Activated CD4-positive, CD25-positive, alpha-beta regulatory T cell treated with anti-CD3 and anti-CD28 coated beads, Interleukin-2, amount 50 U/mL, for 16 hours (primary cell): ENCODE measurements around the gene TESPA1.
"Not testable (repeated sequence)": the region's sequence is repeated elsewhere in the genome, so short reads cannot be mapped to it uniquely, and the experiment has no call there.

Experiments
- DNase-seq: peaks from one replicate; pipeline ENCODE4 v3.0.0-alpha.2; 2020; ENCODE audit warnings: low read depth, low spot score

Gene TESPA1

DNA sequence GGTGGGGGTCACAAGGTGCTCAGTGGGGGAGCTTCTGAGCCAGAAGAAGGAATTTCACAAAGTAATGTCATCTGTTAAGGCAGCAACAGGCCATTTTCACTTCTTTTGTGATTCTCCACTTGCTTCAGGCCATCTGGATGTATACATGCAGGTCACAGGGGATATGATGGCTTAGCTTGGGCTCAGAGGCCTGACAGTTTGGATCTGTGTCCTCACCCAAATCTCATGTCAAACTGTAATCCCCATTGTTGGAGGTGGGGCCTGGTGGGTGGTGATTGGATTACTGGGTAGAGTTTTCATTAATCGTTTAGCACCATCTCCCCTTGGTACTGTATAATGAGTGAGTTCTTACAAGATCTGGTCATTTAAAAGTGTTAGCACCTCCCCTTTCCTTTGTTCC lies 36.4 kb downstream of the TESPA1 start:
- no peak for DNase-seq

DNA sequence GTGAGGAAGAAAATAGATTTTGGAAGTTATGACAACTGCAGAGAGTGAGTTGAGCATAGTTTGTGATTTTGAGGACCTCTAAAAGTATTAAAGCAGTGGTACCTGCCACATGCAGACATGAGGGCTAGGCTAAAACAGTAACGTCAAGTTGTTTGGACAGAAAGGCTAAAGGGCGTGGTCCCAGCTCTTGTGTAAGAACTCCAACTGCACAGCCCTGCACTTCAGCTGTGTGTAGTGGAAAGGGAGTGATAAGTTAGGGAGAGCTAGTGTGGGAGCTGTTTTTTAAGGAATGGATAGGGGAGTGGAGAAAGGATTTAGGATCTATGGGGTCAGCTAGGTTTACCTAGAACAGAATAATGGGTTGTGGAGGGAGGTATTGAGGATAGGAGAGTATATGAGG lies 39.5 kb downstream of the TESPA1 start:
- DNase-seq = no peak

GRCh38 chr12:54943292-54943691 lies 41.3 kb downstream of the TESPA1 start:
- not testable (repeated sequence) for DNase-seq

DNA sequence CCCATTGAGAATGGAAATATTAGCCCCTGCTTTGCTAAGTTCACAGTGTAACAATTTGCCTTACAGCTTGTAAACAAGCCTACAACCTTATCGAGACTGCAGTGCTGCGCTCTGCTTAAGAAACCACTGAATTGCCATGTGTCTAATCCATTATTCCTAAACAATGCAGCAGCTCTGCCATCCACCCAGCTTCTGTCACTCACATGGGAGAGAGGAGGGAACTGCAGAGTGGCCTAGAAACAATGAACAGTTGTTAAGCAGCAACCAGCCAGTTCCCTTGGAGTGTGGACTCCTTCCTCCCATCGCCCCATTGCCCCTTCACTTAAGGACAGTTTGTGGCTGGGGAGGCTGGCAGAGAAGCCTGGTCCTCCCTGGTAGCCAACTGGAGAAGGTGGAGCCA lies 42.9 kb downstream of the TESPA1 start:
- no peak for DNase-seq

DNA sequence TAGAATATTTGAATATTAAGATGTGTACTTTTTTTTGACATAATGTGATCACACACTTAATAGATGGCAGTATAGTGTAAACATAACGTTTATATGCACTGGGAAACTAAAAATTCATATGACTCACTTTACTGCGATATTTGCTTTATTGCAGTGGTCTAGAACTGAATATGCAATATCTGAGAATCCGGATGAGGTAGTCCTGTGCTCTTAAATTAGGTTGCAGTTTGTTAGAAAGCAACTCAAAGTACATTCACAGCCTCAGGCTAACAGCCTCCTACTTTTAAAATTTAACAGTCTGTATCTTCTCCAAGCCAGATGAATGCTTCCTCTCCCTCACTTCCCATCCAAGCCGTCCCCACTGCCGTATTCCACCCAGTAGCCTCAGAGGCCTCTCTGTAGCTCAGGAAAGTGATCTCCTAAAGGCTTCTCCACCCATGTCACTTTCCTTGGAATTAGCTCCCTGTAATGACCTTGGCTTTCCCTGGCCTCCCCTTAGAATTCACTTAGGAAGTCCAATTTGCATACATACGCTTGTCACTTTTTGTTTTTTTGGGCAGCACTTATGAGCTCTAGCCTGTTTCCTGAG lies 43.7 kb downstream of the TESPA1 start:
- no peak for DNase-seq

DNA sequence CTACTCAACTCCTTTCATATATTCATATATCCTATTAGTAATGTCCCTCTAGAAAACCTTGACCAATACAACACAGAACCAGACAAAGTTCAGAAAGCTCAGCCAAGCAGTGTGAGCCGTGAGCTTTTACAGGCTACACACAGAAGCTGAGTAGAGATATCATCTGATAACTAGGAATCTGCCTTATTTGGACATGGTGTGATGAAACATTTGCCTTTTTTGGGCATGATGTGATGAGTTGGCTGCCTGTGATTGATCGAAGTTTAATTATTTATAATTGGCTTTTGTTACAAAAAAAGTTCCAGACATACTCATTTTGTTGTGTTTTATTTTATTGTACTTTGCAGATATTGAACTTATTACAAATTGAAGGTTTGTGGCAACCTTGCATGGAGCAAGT lies 46.6 kb downstream of the TESPA1 start:
- no peak for DNase-seq

- no peak for DNase-seq
Observed at GRCh38 chr12:54937376-54937775, 47.2 kb downstream of the TESPA1 start.

DNA sequence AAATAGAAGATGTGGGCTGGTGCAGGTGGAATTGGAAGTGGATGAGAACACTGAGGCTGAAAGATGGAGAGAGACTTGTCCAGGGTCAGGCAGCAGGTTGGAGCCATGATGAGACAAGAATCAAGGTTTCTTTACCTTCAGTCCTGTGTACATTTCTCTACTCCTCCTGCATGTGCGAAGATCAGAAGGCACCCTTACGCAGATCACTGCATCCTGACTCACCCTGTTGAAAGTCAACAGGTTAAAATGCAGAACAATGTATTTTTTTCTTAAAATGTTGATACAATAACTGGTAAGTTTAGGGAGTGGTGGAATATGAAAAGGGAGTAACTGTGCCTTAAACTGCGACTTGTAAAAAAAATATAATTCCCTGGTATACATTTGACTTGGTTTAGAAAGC lies 47.8 kb downstream of the TESPA1 start:
- no peak for DNase-seq

DNA sequence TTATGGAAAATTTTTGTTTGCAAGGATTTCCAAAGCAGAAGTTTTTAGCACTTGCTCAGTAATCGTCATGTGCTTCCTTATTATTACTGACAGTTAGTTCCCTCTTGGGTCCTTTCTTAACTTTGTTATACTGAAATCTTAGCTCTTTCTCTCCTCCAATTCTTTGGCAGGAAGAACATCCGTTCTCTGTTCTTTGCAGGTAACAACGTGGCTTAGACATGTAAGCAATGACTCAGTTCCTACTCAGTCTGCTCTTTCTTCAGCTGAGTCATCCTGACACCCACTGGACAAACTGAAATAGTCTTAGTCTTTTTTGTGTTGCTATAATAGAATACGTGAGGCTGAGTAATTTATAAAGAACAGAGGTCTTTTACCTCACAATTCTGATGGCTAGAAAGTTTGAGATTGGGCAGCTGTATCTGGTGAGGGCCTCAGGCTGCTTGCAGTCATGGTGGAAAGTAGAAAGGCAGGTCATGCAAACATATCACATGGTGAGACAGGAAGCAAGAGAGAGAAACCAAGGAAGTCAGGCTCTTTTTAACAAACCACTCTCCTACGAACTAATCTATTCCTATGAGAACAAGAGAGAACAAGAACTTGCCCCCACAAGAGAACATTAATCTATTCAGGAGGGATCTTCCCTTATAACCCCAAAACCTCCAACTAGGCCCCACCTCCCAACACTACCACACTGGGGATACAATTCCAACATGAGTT lies 49.2 kb downstream of the TESPA1 start:
- peak; percentile 11 for DNase-seq

DNA sequence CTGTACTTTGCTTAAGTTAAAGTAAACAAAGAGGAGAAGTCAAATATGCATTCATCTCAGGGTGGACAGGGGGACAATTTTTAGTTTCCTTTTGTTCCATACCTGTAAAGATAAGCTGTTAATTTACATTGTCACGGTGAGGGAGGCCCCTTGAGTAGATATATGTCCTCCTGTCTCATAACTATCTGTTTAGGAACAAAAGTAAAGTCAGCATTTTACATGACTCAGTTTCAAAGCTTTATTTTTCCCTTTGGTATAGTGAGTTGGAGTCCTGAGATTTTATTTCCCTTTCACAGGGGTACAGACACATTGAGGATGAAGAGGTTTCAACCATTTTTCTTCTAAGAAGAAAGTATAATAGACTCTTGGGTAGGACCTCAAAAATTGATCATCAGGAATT lies 50.1 kb downstream of the TESPA1 start:
- no peak for DNase-seq

DNA sequence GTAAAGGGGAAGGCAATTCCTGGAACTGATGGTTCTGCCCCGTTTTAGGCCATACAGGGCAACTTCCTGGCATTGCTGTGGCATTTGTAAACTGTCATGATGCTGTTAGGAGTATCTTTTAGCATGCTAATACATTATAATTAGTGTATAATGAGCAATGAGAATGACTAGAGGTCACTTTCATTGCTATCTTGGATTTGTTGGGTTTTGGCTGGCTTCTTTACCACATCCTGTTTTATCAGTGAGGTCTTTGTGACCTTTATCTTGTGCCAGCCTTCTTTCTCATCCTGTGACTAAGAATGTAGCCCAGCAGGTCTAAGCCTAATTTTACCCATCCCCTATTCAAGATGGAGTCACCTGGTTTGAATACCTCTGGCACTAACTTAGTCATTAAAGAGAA lies 51.2 kb downstream of the TESPA1 start:
- DNase-seq = no peak

DNA sequence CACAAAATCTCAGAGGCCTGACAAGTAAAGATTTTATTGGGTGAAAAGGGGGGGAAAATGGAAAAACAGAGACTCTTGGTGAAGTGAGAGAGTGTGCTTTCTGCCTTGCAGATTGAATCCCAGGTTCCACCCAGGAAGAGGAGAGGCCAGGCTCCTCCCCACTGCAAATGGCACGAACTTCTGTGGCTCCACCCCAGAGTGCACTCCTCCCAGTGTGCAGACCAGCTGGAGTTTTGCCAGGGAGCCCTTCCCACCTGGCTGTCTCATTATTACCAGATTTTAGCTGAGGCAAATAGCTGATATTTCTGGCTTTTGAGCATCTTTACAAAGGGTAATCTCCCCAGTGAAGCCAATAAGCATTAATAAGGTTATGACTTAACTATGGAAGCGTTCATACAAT lies 51.9 kb downstream of the TESPA1 start:
- DNase-seq = no peak

GRCh38 chr12:54932038-54932437 lies 52.5 kb downstream of the TESPA1 start:
- DNase-seq = no peak

- DNase-seq = no peak
Observed at GRCh38 chr12:54929998-54930397, 54.6 kb downstream of the TESPA1 start.

DNA sequence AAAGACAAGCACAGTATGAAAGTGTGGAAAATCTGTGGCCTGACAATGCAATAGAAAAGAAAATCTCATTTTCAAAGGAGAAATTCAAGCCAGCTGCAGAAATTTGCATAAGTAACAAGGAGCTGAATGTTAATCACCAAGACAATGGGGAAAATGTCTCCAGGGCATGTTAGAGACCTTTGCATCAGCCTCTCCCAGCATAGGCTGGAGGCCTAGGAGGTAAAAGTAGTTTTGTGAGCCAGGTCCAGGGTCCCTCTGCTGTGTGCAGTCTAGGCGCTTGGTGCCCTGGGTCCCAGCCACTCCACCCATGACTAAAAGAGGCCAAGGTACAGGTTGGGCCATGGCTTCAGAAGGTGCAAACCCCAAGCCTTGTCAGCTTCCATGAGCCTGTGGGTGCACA lies 58.3 kb downstream of the TESPA1 start:
- no peak for DNase-seq

DNA sequence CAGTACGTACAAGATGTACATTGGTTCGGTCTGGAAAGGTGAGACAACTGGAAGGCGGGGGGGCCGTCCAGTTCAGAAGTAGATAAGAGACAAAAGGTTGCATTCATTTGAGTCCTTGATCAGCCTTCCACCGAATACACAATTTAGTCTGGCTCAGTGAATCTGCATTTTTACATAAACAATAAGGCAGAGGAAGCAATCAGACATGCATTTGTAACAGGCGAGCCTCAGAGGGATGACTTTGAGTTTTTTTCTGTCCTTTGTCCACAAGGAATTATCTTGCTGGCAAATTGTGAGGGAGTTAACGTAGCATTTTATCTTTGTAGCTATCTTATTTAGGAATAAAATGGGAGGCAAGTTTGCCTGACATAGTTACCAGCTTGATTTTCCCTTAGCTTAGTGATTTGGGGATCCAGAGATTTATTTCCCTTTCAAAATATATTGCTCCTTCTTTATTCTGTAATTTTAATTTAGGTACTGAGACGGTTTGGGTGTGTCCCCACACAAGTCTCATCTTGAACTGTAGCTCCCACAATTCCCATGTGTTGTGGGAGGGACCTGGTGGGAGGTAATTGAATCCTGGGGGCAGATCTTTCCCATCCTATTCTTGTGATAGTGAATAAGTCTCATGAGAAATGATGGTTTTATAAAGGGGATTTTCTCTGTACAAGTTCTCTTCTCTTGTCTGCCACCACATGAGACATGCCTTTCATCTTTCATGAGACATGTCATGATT lies 59.4 kb downstream of the TESPA1 start:
- no peak for DNase-seq

GRCh38 chr12:54917001-54917488 lies 67.5 kb downstream of the TESPA1 start:
- no peak for DNase-seq
